H1 (cell line): ENCODE results near the gene SRCIN1.

Source experiments
- CHD2 ChIP-seq: IDR thresholded peaks from 2 replicates; pipeline ENCODE4 v1.6.1; 2012; ENCODE audit warnings: low read length, improper control_type of control experiment
- CTCF ChIP-seq, 3 experiments: IDR thresholded peaks; 1 replicate in 2 of 3; 2 replicates in 1 of 3; pipeline versions ENCODE4 v1.5.1 to v1.6.1; 2011; ENCODE audit warnings: low read length in 3 of 3, mild to moderate bottlenecking in 3 of 3, inconsistent platforms in 2 of 3, low read depth in 1 of 3, moderate library complexity in 1 of 3; ENCODE audit not compliant: insufficient read depth in 1 of 3; ENCODE audit errors: control extremely low read depth in 1 of 3
- EGR1 ChIP-seq: IDR thresholded peaks from 2 replicates; pipeline ENCODE4 v1.6.1; 2011; ENCODE audit warnings: low read depth, low read length, borderline replicate concordance
- EZH2 ChIP-seq: fragments of 200-600 bp; sonication (generic); IDR thresholded peaks from 2 replicates; pipeline ENCODE4 v1.7.1; 2012; ENCODE audit warnings: low read depth, mild to moderate bottlenecking, moderate library complexity, low read length, inconsistent platforms; ENCODE audit not compliant: severe bottlenecking
- KDM5A ChIP-seq: fragments of 200-600 bp; IDR thresholded peaks from 2 replicates; pipeline ENCODE4 v1.7.1; 2012; ENCODE audit warnings: mild to moderate bottlenecking, low read length, inconsistent platforms, mixed read lengths
- RXRA ChIP-seq: IDR thresholded peaks from 2 replicates; pipeline ENCODE4 v1.6.1; 2011; ENCODE audit warnings: low read depth, mild to moderate bottlenecking, low read length, moderate library complexity; ENCODE audit not compliant: insufficient read depth
- SIRT6 ChIP-seq: IDR thresholded peaks from one replicate; pipeline ENCODE4 v1.7.1; 2012; ENCODE audit warnings: low read length, inconsistent platforms
- SP1 ChIP-seq: IDR thresholded peaks from 2 replicates; pipeline ENCODE4 v1.6.1; 2011; ENCODE audit warnings: low read depth, low read length
- TAF1 ChIP-seq: IDR thresholded peaks from 2 replicates; pipeline ENCODE4 v1.6.1; 2011; ENCODE audit warnings: mild to moderate bottlenecking, low read depth, low read length
- TCF12 ChIP-seq: IDR thresholded peaks from 2 replicates; pipeline ENCODE4 v1.6.1; 2011; ENCODE audit warnings: low read depth, mild to moderate bottlenecking, low read length
- TF ChIP-seq, protein P1 (sequence below): IDR thresholded peaks from 2 replicates; pipeline ENCODE4 v1.6.1; 2012; ENCODE audit warnings: inconsistent platforms

GRCh38 chr17:38577645-38578173 is 28.0 kb downstream of the SRCIN1 start:
- TF ChIP-seq EZH2 (no peak), CTCF (IDR thresholded peaks at IDR 0.05; ENCODE audit: control extremely low read depth in 1 of 3, insufficient read depth in 1 of 3, low read depth in 1 of 3, low read length in 3 of 3) (no peak), KDM5A (no peak), SIRT6 (no peak), SP1 (no peak), TCF12 (no peak), EGR1 (no peak), CHD2 (no peak), TAF1 (no peak), RXRA (no peak)
- TF ChIP-seq, protein P1, sequence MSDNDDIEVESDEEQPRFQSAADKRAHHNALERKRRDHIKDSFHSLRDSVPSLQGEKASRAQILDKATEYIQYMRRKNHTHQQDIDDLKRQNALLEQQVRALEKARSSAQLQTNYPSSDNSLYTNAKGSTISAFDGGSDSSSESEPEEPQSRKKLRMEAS, result no peak
